Stimulated activated memory B cell treated with anti-CD40 and anti-IgM and Interleukin-4, amounts not matched to agents 10 μg/mL and 1 μg/mL and 100 μg/mL, for 72 hours (primary cell): ENCODE measurements around the gene HMGN2.

Source experiments
- ATAC-seq: fragments of 150-1000 bp; cut with Tn5 transposase; 2 replicates; pipeline ENCODE4 v1.10.0; 2021
- H3K27ac Mint-ChIP-seq: one replicate; pipeline ENCODE4 v1.8.0; 2022; ENCODE audit warnings: mild to moderate bottlenecking, mixed read lengths
- H3K27me3 Mint-ChIP-seq: one replicate; pipeline ENCODE4 v1.8.0; 2022; ENCODE audit warnings: mixed read lengths
- H3K36me3 Mint-ChIP-seq: one replicate; pipeline ENCODE4 v1.8.0; 2022; ENCODE audit warnings: mixed read lengths
- H3K4me1 Mint-ChIP-seq: one replicate; pipeline ENCODE4 v1.8.0; 2022; ENCODE audit warnings: mixed read lengths
- H3K4me3 Mint-ChIP-seq: one replicate; pipeline ENCODE4 v1.8.0; 2022; ENCODE audit warnings: mild to moderate bottlenecking, moderate library complexity, mixed read lengths
- H3K9me3 Mint-ChIP-seq: one replicate; pipeline ENCODE4 v1.8.0; 2022; ENCODE audit warnings: mixed read lengths

The HMGN2 gene

GRCh38 chr1:26471498-26472319, 531 bp upstream of the HMGN2 start:
- Mint-ChIP-seq H3K4me3 (peak overlapping the region; percentile 88), H3K27me3 (no peaks in the 10 kb centered on the region), H3K4me1 (peaks cover 36% of the 10 kb centered on the region), H3K9me3 (no peaks in the 10 kb centered on the region), H3K36me3 (peaks cover 54% of the 10 kb centered on the region), H3K27ac (peak overlapping the region; percentile 96)
- peak; percentile 56 for ATAC-seq

- no peaks in the 10 kb centered on the region for H3K9me3 Mint-ChIP-seq
- peaks cover 47% of the 10 kb centered on the region for H3K4me1 Mint-ChIP-seq
- no peaks in the 10 kb centered on the region for H3K27me3 Mint-ChIP-seq
- H3K36me3 Mint-ChIP-seq, result peaks cover 48% of the 10 kb centered on the region
- peak overlapping the region; percentile 88 for H3K4me3 Mint-ChIP-seq
- peak; percentile 89 for ATAC-seq
- peak overlapping the region; percentile 96 for H3K27ac Mint-ChIP-seq
These were observed 933 bp downstream of the HMGN2 start for GRCh38 chr1:26472901-26473845.

GRCh38 chr1:26474818-26475217, 2.6 kb downstream of the HMGN2 start:
- Mint-ChIP-seq H3K27ac (no peak overlapping the region), H3K36me3 (peaks cover 40% of the 10 kb centered on the region), H3K4me3 (peak overlapping the region; percentile 88), H3K4me1 (peaks cover 44% of the 10 kb centered on the region), H3K9me3 (no peaks in the 10 kb centered on the region), H3K27me3 (no peaks in the 10 kb centered on the region)
- ATAC-seq, result no peak

GRCh38 chr1:26475989-26476388, 3.7 kb downstream of the HMGN2 start:
- Mint-ChIP-seq H3K4me1 (peaks cover 32% of the 10 kb centered on the region), H3K4me3 (no peak overlapping the region), H3K36me3 (peaks cover 35% of the 10 kb centered on the region), H3K27me3 (no peaks in the 10 kb centered on the region), H3K9me3 (no peaks in the 10 kb centered on the region), H3K27ac (peak overlapping the region; percentile 53)
- ATAC-seq, result no peak

- Mint-ChIP-seq H3K4me3 (no peak overlapping the region), H3K4me1 (peaks cover 22% of the 10 kb centered on the region), H3K9me3 (no peaks in the 10 kb centered on the region), H3K27me3 (no peaks in the 10 kb centered on the region), H3K36me3 (peaks cover 35% of the 10 kb centered on the region), H3K27ac (peak overlapping the region; percentile 49)
- no peak for ATAC-seq
These were observed 4.7 kb downstream of the HMGN2 start for GRCh38 chr1:26476958-26477357.

GRCh38 chr1:26477446-26478152, 5.4 kb downstream of the HMGN2 start:
- Mint-ChIP-seq H3K36me3 (peaks cover 35% of the 10 kb centered on the region), H3K4me1 (peaks cover 21% of the 10 kb centered on the region), H3K4me3 (no peak overlapping the region), H3K27me3 (no peaks in the 10 kb centered on the region), H3K27ac (peak overlapping the region; percentile 49), H3K9me3 (no peaks in the 10 kb centered on the region)
- no peak for ATAC-seq

GRCh38 chr1:26478159-26478558, 5.9 kb downstream of the HMGN2 start:
- H3K4me3 Mint-ChIP-seq, result no peak overlapping the region
- no peaks in the 10 kb centered on the region for H3K27me3 Mint-ChIP-seq
- peaks cover 25% of the 10 kb centered on the region for H3K4me1 Mint-ChIP-seq
- no peak for ATAC-seq
- H3K27ac Mint-ChIP-seq, result peak overlapping the region; percentile 49
- H3K9me3 Mint-ChIP-seq, result no peaks in the 10 kb centered on the region
- H3K36me3 Mint-ChIP-seq, result peaks cover 33% of the 10 kb centered on the region

GRCh38 chr1:26478988-26479387, 6.7 kb downstream of the HMGN2 start:
- H3K27me3 Mint-ChIP-seq, result no peaks in the 10 kb centered on the region
- H3K36me3 Mint-ChIP-seq, result peaks cover 27% of the 10 kb centered on the region
- no peak overlapping the region for H3K27ac Mint-ChIP-seq
- peaks cover 27% of the 10 kb centered on the region for H3K4me1 Mint-ChIP-seq
- H3K9me3 Mint-ChIP-seq, result no peaks in the 10 kb centered on the region
- ATAC-seq, result no peak
- H3K4me3 Mint-ChIP-seq, result no peak overlapping the region

GRCh38 chr1:26482921-26483320, 10.7 kb downstream of the HMGN2 start:
- Mint-ChIP-seq H3K27me3 (no peaks in the 10 kb centered on the region), H3K4me1 (peaks cover 6% of the 10 kb centered on the region)

GRCh38 chr1:26483980-26484379, 11.7 kb downstream of the HMGN2 start:
- Mint-ChIP-seq H3K36me3 (peaks cover 2% of the 10 kb centered on the region), H3K9me3 (no peaks in the 10 kb centered on the region), H3K4me3 (no peak overlapping the region), H3K27me3 (no peaks in the 10 kb centered on the region), H3K27ac (no peak overlapping the region), H3K4me1 (peaks cover 6% of the 10 kb centered on the region)
- no peak for ATAC-seq

More at GRCh38 chr1:26482921-26483320, 10.7 kb downstream of the HMGN2 start:
- Mint-ChIP-seq H3K36me3 (peaks cover 11% of the 10 kb centered on the region), H3K4me3 (no peak overlapping the region), H3K9me3 (no peaks in the 10 kb centered on the region), H3K27ac (no peak overlapping the region)
- no peak for ATAC-seq

- Mint-ChIP-seq H3K27me3 (no peaks in the 10 kb centered on the region), H3K4me3 (no peak overlapping the region), H3K9me3 (no peaks in the 10 kb centered on the region), H3K4me1 (peaks cover 17% of the 10 kb centered on the region), H3K27ac (no peak overlapping the region), H3K36me3 (no peaks in the 10 kb centered on the region)
- ATAC-seq, result no peak
These were observed 17.9 kb downstream of the HMGN2 start for GRCh38 chr1:26490155-26490554.

GRCh38 chr1:26493267-26493666, 21.0 kb downstream of the HMGN2 start:
- Mint-ChIP-seq H3K27ac (peak overlapping the region; percentile 44), H3K4me1 (peaks cover 17% of the 10 kb centered on the region), H3K27me3 (no peaks in the 10 kb centered on the region), H3K9me3 (no peaks in the 10 kb centered on the region), H3K4me3 (no peak overlapping the region), H3K36me3 (no peaks in the 10 kb centered on the region)
- ATAC-seq, result no peak

GRCh38 chr1:26493938-26494337, 21.7 kb downstream of the HMGN2 start:
- Mint-ChIP-seq H3K9me3 (no peaks in the 10 kb centered on the region), H3K36me3 (no peaks in the 10 kb centered on the region), H3K27ac (peak overlapping the region; percentile 44), H3K4me1 (peaks cover 21% of the 10 kb centered on the region), H3K4me3 (no peak overlapping the region), H3K27me3 (no peaks in the 10 kb centered on the region)
- no peak for ATAC-seq

GRCh38 chr1:26496861-26497260, 24.6 kb downstream of the HMGN2 start:
- Mint-ChIP-seq H3K4me3 (no peak overlapping the region), H3K27ac (no peak overlapping the region), H3K9me3 (no peaks in the 10 kb centered on the region), H3K27me3 (no peaks in the 10 kb centered on the region), H3K4me1 (peaks cover 30% of the 10 kb centered on the region), H3K36me3 (no peaks in the 10 kb centered on the region)
- ATAC-seq, result no peak

GRCh38 chr1:26498894-26499293, 26.7 kb downstream of the HMGN2 start:
- Mint-ChIP-seq H3K9me3 (no peaks in the 10 kb centered on the region), H3K4me1 (peaks cover 20% of the 10 kb centered on the region), H3K36me3 (no peaks in the 10 kb centered on the region), H3K27ac (peak overlapping the region; percentile 97), H3K4me3 (peak overlapping the region; percentile 18), H3K27me3 (no peaks in the 10 kb centered on the region)
- ATAC-seq, result no peak
